IMR-90 (cell line): Measurements from ENCODE around the gene PRR9. TPM values are rescaled to one million over a fixed set of nuclear protein-coding genes. Genes with fewer than 3 reads are reported as not detected.

Source experiments
- ATAC-seq: fragments of 200-7000 bp; cut with Tn5 transposase; 2 replicates; pipeline ENCODE4 v1.9.1; 2020; ENCODE audit warnings: low read depth, mild to moderate bottlenecking, moderate library complexity
- BruUV-seq: library from RNA; stranded (reverse); fragments of 400-500 nt; replicated peaks from 2 replicates; lab custom pipeline; 2021; lab: Mats Ljungman, UMichigan
- CTCF ChIA-PET: fragments of 300-600 bp; formaldehyde crosslinking; extraction: SDS; loops from one replicate; lab custom pipeline; 2021; ENCODE audit warnings: antibody characterized with exemption; lab: Yijun Ruan, JAX
- POLR2A ChIA-PET: fragments of 300-600 bp; sonication (Branson Sonifier 250); formaldehyde crosslinking; loops from one replicate; lab custom pipeline; 2022; ENCODE audit warnings: antibody characterized with exemption; ENCODE audit not compliant: unreplicated experiment; lab: Charles Lee
- DNase-seq: peaks from one replicate; pipeline ENCODE4 v3.0.0; 2013
- H2AFZ ChIP-seq: replicated peaks from 2 replicates; pipeline ENCODE3; 2013; ENCODE audit warnings: low read length, mild to moderate bottlenecking; ENCODE audit not compliant: poor library complexity
- H2AK5ac ChIP-seq: 2 replicates; pipeline ENCODE4 v1.6.1; 2013; ENCODE audit warnings: low read depth, low read length, inconsistent platforms
- H2AK9ac ChIP-seq: replicated peaks from 2 replicates; pipeline ENCODE3; 2013; ENCODE audit warnings: mild to moderate bottlenecking, low read depth, low read length, moderate library complexity; ENCODE audit not compliant: poor library complexity
- H2BK120ac ChIP-seq: 2 replicates; pipeline ENCODE4 v1.6.1; 2013; ENCODE audit warnings: low read depth, low read length, inconsistent platforms
- H2BK15ac ChIP-seq: 3 replicates; pipeline ENCODE4 v1.6.1; 2013; ENCODE audit warnings: low read depth, low read length, inconsistent platforms
- H2BK20ac ChIP-seq: 2 replicates; pipeline ENCODE4 v1.6.1; 2013; ENCODE audit warnings: low read depth, mild to moderate bottlenecking, inconsistent platforms, low read length, moderate library complexity
- H2BK5ac ChIP-seq: 2 replicates; pipeline ENCODE4 v1.6.1; 2013; ENCODE audit warnings: mild to moderate bottlenecking, low read depth, low read length, inconsistent platforms; ENCODE audit not compliant: poor library complexity, severe bottlenecking
- H3K14ac ChIP-seq: replicated peaks from 2 replicates; pipeline ENCODE4 v1.6.1; 2013; ENCODE audit warnings: low read depth, low read length, inconsistent platforms
- H3K18ac ChIP-seq: 2 replicates; pipeline ENCODE4 v1.6.1; 2013; ENCODE audit warnings: low read depth, low read length, control low read depth
- H3K23ac ChIP-seq: 2 replicates; pipeline ENCODE4 v1.6.1; 2013; ENCODE audit warnings: low read depth, low read length, inconsistent platforms
- H3K27ac ChIP-seq: 2 replicates; pipeline ENCODE4 v1.5.1; 2013; ENCODE audit warnings: mild to moderate bottlenecking, control low read depth, low read length; ENCODE audit not compliant: insufficient read depth
- H3K27me3 ChIP-seq: 2 replicates; pipeline ENCODE4 v1.6.1; 2013; ENCODE audit warnings: low read length; ENCODE audit not compliant: control insufficient read depth, insufficient read depth
- H3K36me3 ChIP-seq: 2 replicates; pipeline ENCODE4 v1.6.1; 2013; ENCODE audit warnings: low read length, mixed read lengths; ENCODE audit not compliant: control insufficient read depth, insufficient read depth
- H3K4ac ChIP-seq: 2 replicates; pipeline ENCODE4 v1.6.1; 2013; ENCODE audit warnings: low read depth, low read length, inconsistent platforms
- H3K4me1 ChIP-seq: 2 replicates; pipeline ENCODE4 v1.6.1; 2013; ENCODE audit warnings: low read length, mixed read lengths; ENCODE audit not compliant: control insufficient read depth, insufficient read depth
- H3K4me2 ChIP-seq: 2 replicates; pipeline ENCODE4 v1.6.1; 2013; ENCODE audit warnings: low read depth, mild to moderate bottlenecking, control low read depth, low read length, moderate library complexity
- H3K4me3 ChIP-seq: 2 replicates; pipeline ENCODE4 v1.5.1; 2013; ENCODE audit warnings: low read depth, mild to moderate bottlenecking, control low read depth, low read length, moderate library complexity; ENCODE audit not compliant: insufficient read depth
- H3K56ac ChIP-seq: 2 replicates; pipeline ENCODE4 v1.6.1; 2013; ENCODE audit warnings: low read length, inconsistent platforms; ENCODE audit not compliant: insufficient read depth; ENCODE audit errors: extremely low read depth
- H3K79me1 ChIP-seq, 2 experiments: 2 replicates each; pipeline ENCODE4 v1.6.1; 2013; ENCODE audit warnings: low read length in 2 of 2, inconsistent platforms in 1 of 2, low read depth in 1 of 2
- H3K9ac ChIP-seq: 2 replicates; pipeline ENCODE4 v1.6.1; 2013; ENCODE audit warnings: low read depth, low read length, control low read depth
- H3K9me1 ChIP-seq: 2 replicates; pipeline ENCODE4 v1.6.1; 2013; ENCODE audit warnings: low read length, inconsistent platforms; ENCODE audit not compliant: insufficient read depth
- H3K9me3 ChIP-seq: 2 replicates; pipeline ENCODE4 v1.6.1; 2013; ENCODE audit warnings: low read length; ENCODE audit not compliant: control insufficient read depth, insufficient read depth
- H4K20me1 ChIP-seq: 2 replicates; pipeline ENCODE4 v1.6.1; 2013; ENCODE audit warnings: low read length, inconsistent platforms; ENCODE audit not compliant: insufficient read depth
- H4K5ac ChIP-seq: 2 replicates; pipeline ENCODE4 v1.6.1; 2013; ENCODE audit warnings: mild to moderate bottlenecking, low read depth, low read length, control low read depth
- H4K8ac ChIP-seq, 2 experiments: 2 replicates each; pipeline ENCODE4 v1.6.1; 2013; ENCODE audit warnings: low read depth in 2 of 2, low read length in 2 of 2, control low read depth in 1 of 2, inconsistent platforms in 1 of 2
- H4K91ac ChIP-seq: 2 replicates; pipeline ENCODE4 v1.6.1; 2013; ENCODE audit warnings: low read depth, low read length, inconsistent platforms; ENCODE audit not compliant: insufficient read depth
- BHLHE40 ChIP-seq: fragments of 150-350 bp; IDR thresholded peaks from 2 replicates; pipeline ENCODE4 v1.6.1; 2016; ENCODE audit warnings: mild to moderate bottlenecking, low read depth, low read length
- CEBPB ChIP-seq: IDR thresholded peaks from 2 replicates; pipeline ENCODE4 v1.6.1; 2012; ENCODE audit warnings: low read depth, low read length, improper control_type of control experiment
- CHD1 ChIP-seq: IDR thresholded peaks from 2 replicates; pipeline ENCODE4 v1.6.1; 2012; ENCODE audit warnings: low read depth, low read length, improper control_type of control experiment
- FOS ChIP-seq: fragments of 150-350 bp; IDR thresholded peaks from 2 replicates; pipeline ENCODE4 v1.6.1; 2016; ENCODE audit warnings: low read depth, low read length
- MAFK ChIP-seq: IDR thresholded peaks from 2 replicates; pipeline ENCODE4 v1.6.1; 2012; ENCODE audit warnings: low read depth, low read length, improper control_type of control experiment
- MAZ ChIP-seq: IDR thresholded peaks from 2 replicates; pipeline ENCODE4 v1.6.1; 2012; ENCODE audit warnings: low read depth, mild to moderate bottlenecking, low read length, improper control_type of control experiment, moderate library complexity, borderline replicate concordance
- MXI1 ChIP-seq: IDR thresholded peaks from 2 replicates; pipeline ENCODE4 v1.6.1; 2012; ENCODE audit warnings: low read depth, mild to moderate bottlenecking, low read length, moderate library complexity, borderline replicate concordance
- NFE2L2 ChIP-seq: fragments of 150-350 bp; IDR thresholded peaks from 2 replicates; pipeline ENCODE4 v1.6.1; 2016; ENCODE audit warnings: low read depth, mild to moderate bottlenecking, low read length
- POLR2A ChIP-seq: IDR thresholded peaks from 2 replicates; pipeline ENCODE4 v1.6.1; 2012; ENCODE audit warnings: mild to moderate bottlenecking, low read depth, low read length
- RAD21 ChIP-seq: IDR thresholded peaks from 2 replicates; pipeline ENCODE4 v1.6.1; 2012; ENCODE audit warnings: low read length, improper control_type of control experiment
- RCOR1 ChIP-seq: IDR thresholded peaks from 2 replicates; pipeline ENCODE4 v1.6.1; 2012; ENCODE audit warnings: mild to moderate bottlenecking, low read length, improper control_type of control experiment; ENCODE audit not compliant: insufficient replicate concordance
- RFX5 ChIP-seq: IDR thresholded peaks from 2 replicates; pipeline ENCODE4 v1.8.0; 2012; ENCODE audit warnings: low read depth, mild to moderate bottlenecking, low read length, moderate library complexity
- SMC3 ChIP-seq: fragments of 150-350 bp; IDR thresholded peaks from 2 replicates; pipeline ENCODE4 v1.6.1; 2016; ENCODE audit warnings: low read depth, mild to moderate bottlenecking, antibody characterized with exemption, low read length, moderate library complexity
- WGBS, 2 experiments: methylation state at CpG; one replicate each; pipeline versions ENCODE4 v1.1.5 to v1.1.7; 2013; ENCODE audit warnings: missing lambda C conversion rate in 2 of 2; ENCODE audit not compliant: insufficient read length in 1 of 2; ENCODE audit errors: extremely low coverage in 2 of 2; 5-methylcytosine and 5-hydroxymethylcytosine counted together
- dilution Hi-C: fragments of 300-500 bp; cut with HindIII; formaldehyde crosslinking; loops from one replicate; pipeline ENCODE4 v1.14.3; 2018; ENCODE audit warnings: low sequenced_read_pairs; ENCODE audit not compliant: unreplicated experiment
- in situ Hi-C: fragments of 300-500 bp; cut with MboI; formaldehyde crosslinking; loops from 3 replicates; pipeline ENCODE4 v1.14.3; 2019; ENCODE audit warnings: low sequenced_read_pairs, inconsistent platforms, mixed read lengths
- intact Hi-C: fragments of 100-400 bp; cut with micrococcal nuclease; formaldehyde crosslinking; loops from 2 replicates; pipeline ENCODE4 v1.10.0; 2022
- polyA plus RNA-seq, 3 experiments: library from polyadenylated mRNA; depleted of rRNA; stranded (reverse); fragments of >200 nt; gene quantifications; 2 replicates each; pipeline ENCODE4 v1.2.3, GENCODE V29; 2012; ENCODE audit warnings: low replicate concordance in 1 of 3
- total RNA-seq: library from RNA; depleted of rRNA; stranded (reverse); fragments of >200 nt; gene quantifications from 2 replicates; pipeline ENCODE4 v1.2.3, GENCODE V29; 2012
- TF ChIP-seq, protein P1 (sequence below): conservative IDR thresholded peaks from 2 replicates; pipeline ENCODE4 v1.5.1; 2012; ENCODE audit warnings: mild to moderate bottlenecking, low read depth, low read length, improper control_type of control experiment
- TF ChIP-seq, protein P2 (sequence below): fragments of 150-350 bp; IDR thresholded peaks from 2 replicates; pipeline ENCODE4 v1.6.1; 2016; ENCODE audit warnings: low read depth, mild to moderate bottlenecking, low read length, moderate library complexity, borderline replicate concordance
- TF ChIP-seq, protein P3 (sequence below): fragments of 150-350 bp; IDR thresholded peaks from 2 replicates; pipeline ENCODE4 v1.6.1; 2017; ENCODE audit warnings: mild to moderate bottlenecking, antibody characterized with exemption, low read length, low read depth

Gene PRR9
- total and polyA plus RNA-seq, 2 of the 4 experiments (the other 2 are of a cell fraction): not detected

DNA sequence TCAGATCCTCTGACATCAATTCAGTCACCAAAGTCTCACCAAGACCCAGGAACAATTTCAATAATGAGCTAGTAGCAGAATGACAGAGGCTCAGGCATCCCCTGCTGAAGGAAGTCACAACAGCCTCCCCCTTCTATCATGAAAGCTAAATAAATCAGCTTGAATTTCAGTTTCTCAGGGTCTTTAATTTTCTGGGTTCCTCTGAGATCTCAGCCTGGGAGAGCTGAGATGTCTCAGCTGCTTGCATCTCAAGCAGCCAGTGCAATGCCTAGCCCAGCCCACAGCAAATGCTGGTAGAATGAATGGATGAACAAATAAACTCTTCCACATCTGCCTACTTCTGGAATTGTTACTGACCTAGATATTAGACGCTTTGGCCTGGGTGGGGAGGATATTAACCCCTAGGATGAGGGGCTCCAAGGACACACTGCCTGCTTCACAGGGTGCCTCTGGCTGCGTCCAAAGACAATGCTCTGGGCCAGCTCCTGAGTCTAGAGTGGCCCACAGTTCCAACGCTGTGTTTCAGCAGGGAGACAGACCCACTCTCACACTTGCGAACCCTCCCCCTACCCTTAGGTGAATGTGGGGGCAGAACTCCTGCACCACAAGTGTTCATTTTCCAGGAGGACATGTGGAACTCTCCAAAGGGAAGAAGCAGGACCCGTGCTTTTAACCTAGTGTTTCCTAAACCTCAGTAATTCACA, 30.9 kb downstream of the PRR9 start:
- Histone ChIP-seq H2BK15ac (no peak overlapping the region), H2BK120ac (no peak overlapping the region), H3K27me3 (no peaks in the 10 kb centered on the region), H3K36me3 (no peaks in the 10 kb centered on the region), H4K91ac (no peak overlapping the region), H3K4me1 (no peaks in the 10 kb centered on the region), H3K4ac (no peak overlapping the region), H3K4me2 (no peak overlapping the region), H2AFZ (no peak overlapping the region), H2BK5ac (no peak overlapping the region), H3K56ac (no peak overlapping the region), H2AK5ac (no peak overlapping the region), H4K5ac (no peak overlapping the region), H3K9ac (no peak overlapping the region), H3K9me3 (no peaks in the 10 kb centered on the region), H3K14ac (no peak overlapping the region), H3K18ac (no peak overlapping the region), H2BK20ac (no peak overlapping the region), H2AK9ac (no peak overlapping the region), H3K27ac (no peak overlapping the region), H3K4me3 (no peak overlapping the region), H4K20me1 (no peaks in the 10 kb centered on the region), H3K9me1 (no peaks in the 10 kb centered on the region), H3K79me1 (no peaks in the 10 kb centered on the region), H4K8ac (no peak overlapping the region), H3K23ac (no peak overlapping the region)
- ChIA-PET CTCF (no interaction called here), POLR2A (no interaction called here)
- no CpG with 5 or more reads among the region's 5 CpGs for WGBS, 2 experiments
- in situ Hi-C loops: no loop called here
- dilution Hi-C loops: no loop called here
- BruUV-seq: no TSS peak
- DNase-seq (no peak), ATAC-seq (no peak)
- TF ChIP-seq, protein P1, sequence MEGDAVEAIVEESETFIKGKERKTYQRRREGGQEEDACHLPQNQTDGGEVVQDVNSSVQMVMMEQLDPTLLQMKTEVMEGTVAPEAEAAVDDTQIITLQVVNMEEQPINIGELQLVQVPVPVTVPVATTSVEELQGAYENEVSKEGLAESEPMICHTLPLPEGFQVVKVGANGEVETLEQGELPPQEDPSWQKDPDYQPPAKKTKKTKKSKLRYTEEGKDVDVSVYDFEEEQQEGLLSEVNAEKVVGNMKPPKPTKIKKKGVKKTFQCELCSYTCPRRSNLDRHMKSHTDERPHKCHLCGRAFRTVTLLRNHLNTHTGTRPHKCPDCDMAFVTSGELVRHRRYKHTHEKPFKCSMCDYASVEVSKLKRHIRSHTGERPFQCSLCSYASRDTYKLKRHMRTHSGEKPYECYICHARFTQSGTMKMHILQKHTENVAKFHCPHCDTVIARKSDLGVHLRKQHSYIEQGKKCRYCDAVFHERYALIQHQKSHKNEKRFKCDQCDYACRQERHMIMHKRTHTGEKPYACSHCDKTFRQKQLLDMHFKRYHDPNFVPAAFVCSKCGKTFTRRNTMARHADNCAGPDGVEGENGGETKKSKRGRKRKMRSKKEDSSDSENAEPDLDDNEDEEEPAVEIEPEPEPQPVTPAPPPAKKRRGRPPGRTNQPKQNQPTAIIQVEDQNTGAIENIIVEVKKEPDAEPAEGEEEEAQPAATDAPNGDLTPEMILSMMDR: no peak
- TF ChIP-seq CEBPB (no peak), RCOR1 (no peak), MAZ (no peak), MAFK (no peak), POLR2A (no peak), SMC3 (no peak), MXI1 (no peak), RAD21 (no peak), NFE2L2 (no peak), CHD1 (no peak), FOS (no peak), BHLHE40 (no peak), RFX5 (no peak)
- TF ChIP-seq, protein P2, sequence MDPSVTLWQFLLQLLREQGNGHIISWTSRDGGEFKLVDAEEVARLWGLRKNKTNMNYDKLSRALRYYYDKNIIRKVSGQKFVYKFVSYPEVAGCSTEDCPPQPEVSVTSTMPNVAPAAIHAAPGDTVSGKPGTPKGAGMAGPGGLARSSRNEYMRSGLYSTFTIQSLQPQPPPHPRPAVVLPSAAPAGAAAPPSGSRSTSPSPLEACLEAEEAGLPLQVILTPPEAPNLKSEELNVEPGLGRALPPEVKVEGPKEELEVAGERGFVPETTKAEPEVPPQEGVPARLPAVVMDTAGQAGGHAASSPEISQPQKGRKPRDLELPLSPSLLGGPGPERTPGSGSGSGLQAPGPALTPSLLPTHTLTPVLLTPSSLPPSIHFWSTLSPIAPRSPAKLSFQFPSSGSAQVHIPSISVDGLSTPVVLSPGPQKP: no peak
- TF ChIP-seq, protein P3, sequence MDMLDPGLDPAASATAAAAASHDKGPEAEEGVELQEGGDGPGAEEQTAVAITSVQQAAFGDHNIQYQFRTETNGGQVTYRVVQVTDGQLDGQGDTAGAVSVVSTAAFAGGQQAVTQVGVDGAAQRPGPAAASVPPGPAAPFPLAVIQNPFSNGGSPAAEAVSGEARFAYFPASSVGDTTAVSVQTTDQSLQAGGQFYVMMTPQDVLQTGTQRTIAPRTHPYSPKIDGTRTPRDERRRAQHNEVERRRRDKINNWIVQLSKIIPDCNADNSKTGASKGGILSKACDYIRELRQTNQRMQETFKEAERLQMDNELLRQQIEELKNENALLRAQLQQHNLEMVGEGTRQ: no peak
- intact Hi-C loops: no loop called here
